ENCODE results near the gene RHOG. TPM values are rescaled to one million over a fixed set of nuclear protein-coding genes. Genes with fewer than 3 reads are reported as not detected.

Gene RHOG

GRCh38 chr11:3783611-3784010 lies 57.1 kb downstream of the RHOG start:
- H4K5ac ChIP-seq (ENCODE audit: low read length): no peak overlapping the region
- H3K4me1 ChIP-seq (ENCODE audit: control insufficient read depth, low read depth, low read length): no peaks in the 10 kb centered on the region
- H3K4me3 ChIP-seq (ENCODE audit: low read length): no peak overlapping the region
- H3K79me2 ChIP-seq (ENCODE audit: control insufficient read depth, insufficient read depth, low read length): peaks cover 54% of the 10 kb centered on the region
- H3K79me1 ChIP-seq (ENCODE audit: low read length): peaks cover 2% of the 10 kb centered on the region
- H4K8ac ChIP-seq (ENCODE audit: low read depth, low read length): no peak overlapping the region
- H2BK5ac ChIP-seq (ENCODE audit: low read length): no peak overlapping the region
- no peak for DNase-seq
- H2BK120ac ChIP-seq (ENCODE audit: low read depth, low read length): no peak overlapping the region
- WGBS (ENCODE audit: extremely low coverage, insufficient coverage, low lambda C conversion rate): 100% methylated on average over 2 of the region's 4 CpGs
- no peak overlapping the region for H3K4ac ChIP-seq (ENCODE audit: low read depth, low read length)
- no peak overlapping the region for H3K23ac ChIP-seq (ENCODE audit: low read length)
- H3K36me3 ChIP-seq (ENCODE audit: control insufficient read depth, insufficient read depth, low read length): peaks cover 2% of the 10 kb centered on the region
- no peak overlapping the region for H3K9ac ChIP-seq (ENCODE audit: low read length)
- H3K4me2 ChIP-seq (ENCODE audit: low read length): no peak overlapping the region
- no peak overlapping the region for H2BK15ac ChIP-seq (replicated peaks; ENCODE audit: low read depth)
- no peaks in the 10 kb centered on the region for H3K27me3 ChIP-seq (ENCODE audit: insufficient read depth, low read length, poor library complexity)
- H3K56ac ChIP-seq (ENCODE audit: low read length): no peak overlapping the region
- H3K18ac ChIP-seq (ENCODE audit: low read length): no peak overlapping the region
- H2AK5ac ChIP-seq (ENCODE audit: low read length): no peak overlapping the region
- H3K27ac ChIP-seq (ENCODE audit: low read depth, low read length): no peak overlapping the region

- no peak overlapping the region for H2BK5ac ChIP-seq (ENCODE audit: low read length)
Measured at GRCh38 chr11:3782963-3783362, 57.8 kb downstream of the RHOG start.

GRCh38 chr11:3781423-3781822 lies 59.3 kb downstream of the RHOG start:
- Histone ChIP-seq H3K27me3 (ENCODE audit: insufficient read depth, low read length, poor library complexity) (no peaks in the 10 kb centered on the region), H3K18ac (ENCODE audit: low read length) (no peak overlapping the region), H4K5ac (ENCODE audit: low read length) (no peak overlapping the region), H3K56ac (ENCODE audit: low read length) (no peak overlapping the region), H4K8ac (ENCODE audit: low read depth, low read length) (no peak overlapping the region), H3K9ac (ENCODE audit: low read length) (no peak overlapping the region), H2AK5ac (ENCODE audit: low read length) (no peak overlapping the region), H3K4me1 (ENCODE audit: control insufficient read depth, low read depth, low read length) (no peaks in the 10 kb centered on the region), H3K79me1 (ENCODE audit: low read length) (peaks cover 3% of the 10 kb centered on the region), H3K4ac (ENCODE audit: low read depth, low read length) (no peak overlapping the region), H2BK5ac (ENCODE audit: low read length) (no peak overlapping the region), H3K4me3 (ENCODE audit: low read length) (no peak overlapping the region), H3K27ac (ENCODE audit: low read depth, low read length) (no peak overlapping the region), H3K4me2 (ENCODE audit: low read length) (no peak overlapping the region), H3K36me3 (ENCODE audit: control insufficient read depth, insufficient read depth, low read length) (peaks cover 4% of the 10 kb centered on the region), H2BK120ac (ENCODE audit: low read depth, low read length) (no peak overlapping the region), H3K23ac (ENCODE audit: low read length) (no peak overlapping the region), H2BK15ac (replicated peaks; ENCODE audit: low read depth) (no peak overlapping the region), H3K79me2 (ENCODE audit: control insufficient read depth, insufficient read depth, low read length) (peaks cover 34% of the 10 kb centered on the region)
- no CpG with 5 or more reads among the region's 2 CpGs for WGBS (ENCODE audit: extremely low coverage, insufficient coverage, low lambda C conversion rate)
- no peak for DNase-seq

More at GRCh38 chr11:3782963-3783362, 57.8 kb downstream of the RHOG start:
- Histone ChIP-seq H4K8ac (ENCODE audit: low read depth, low read length) (no peak overlapping the region), H3K56ac (ENCODE audit: low read length) (no peak overlapping the region), H3K23ac (ENCODE audit: low read length) (no peak overlapping the region), H3K4me2 (ENCODE audit: low read length) (no peak overlapping the region), H2BK120ac (ENCODE audit: low read depth, low read length) (no peak overlapping the region), H3K18ac (ENCODE audit: low read length) (no peak overlapping the region), H4K5ac (ENCODE audit: low read length) (no peak overlapping the region), H3K36me3 (ENCODE audit: control insufficient read depth, insufficient read depth, low read length) (peaks cover 4% of the 10 kb centered on the region), H3K79me2 (ENCODE audit: control insufficient read depth, insufficient read depth, low read length) (peaks cover 48% of the 10 kb centered on the region), H2AK5ac (ENCODE audit: low read length) (no peak overlapping the region), H3K27me3 (ENCODE audit: insufficient read depth, low read length, poor library complexity) (no peaks in the 10 kb centered on the region), H3K4me3 (ENCODE audit: low read length) (no peak overlapping the region), H2BK15ac (replicated peaks; ENCODE audit: low read depth) (no peak overlapping the region), H3K9ac (ENCODE audit: low read length) (no peak overlapping the region), H3K4ac (ENCODE audit: low read depth, low read length) (no peak overlapping the region), H3K27ac (ENCODE audit: low read depth, low read length) (no peak overlapping the region), H3K4me1 (ENCODE audit: control insufficient read depth, low read depth, low read length) (no peaks in the 10 kb centered on the region), H3K79me1 (ENCODE audit: low read length) (peaks cover 3% of the 10 kb centered on the region)
- WGBS (ENCODE audit: extremely low coverage, insufficient coverage, low lambda C conversion rate): no CpG with 5 or more reads among the region's 5 CpGs
- DNase-seq: peak; percentile 30

Small RNA genes within 50 kb of the gene (small RNA-seq; reads per million reads assigned to genes)
- not detected for gene RNU7-50P (ENCODE audit: insufficient read depth)

All from mesendoderm (in vitro differentiated cells).